GM10266 (cell line): ENCODE measurements around the gene MTMR3.

Source experiments
- DNase-seq: peaks from one replicate; pipeline ENCODE4 v3.0.0; 2012; ENCODE audit errors: extremely low spot score
- TF ChIP-seq, protein P1 (sequence below): IDR thresholded peaks from 2 replicates; pipeline ENCODE4 v1.5.1; 2012; ENCODE audit warnings: mild to moderate bottlenecking, low read depth; ENCODE audit not compliant: control insufficient read depth, insufficient read depth; ENCODE audit errors: missing control alignments

The MTMR3 gene

DNA sequence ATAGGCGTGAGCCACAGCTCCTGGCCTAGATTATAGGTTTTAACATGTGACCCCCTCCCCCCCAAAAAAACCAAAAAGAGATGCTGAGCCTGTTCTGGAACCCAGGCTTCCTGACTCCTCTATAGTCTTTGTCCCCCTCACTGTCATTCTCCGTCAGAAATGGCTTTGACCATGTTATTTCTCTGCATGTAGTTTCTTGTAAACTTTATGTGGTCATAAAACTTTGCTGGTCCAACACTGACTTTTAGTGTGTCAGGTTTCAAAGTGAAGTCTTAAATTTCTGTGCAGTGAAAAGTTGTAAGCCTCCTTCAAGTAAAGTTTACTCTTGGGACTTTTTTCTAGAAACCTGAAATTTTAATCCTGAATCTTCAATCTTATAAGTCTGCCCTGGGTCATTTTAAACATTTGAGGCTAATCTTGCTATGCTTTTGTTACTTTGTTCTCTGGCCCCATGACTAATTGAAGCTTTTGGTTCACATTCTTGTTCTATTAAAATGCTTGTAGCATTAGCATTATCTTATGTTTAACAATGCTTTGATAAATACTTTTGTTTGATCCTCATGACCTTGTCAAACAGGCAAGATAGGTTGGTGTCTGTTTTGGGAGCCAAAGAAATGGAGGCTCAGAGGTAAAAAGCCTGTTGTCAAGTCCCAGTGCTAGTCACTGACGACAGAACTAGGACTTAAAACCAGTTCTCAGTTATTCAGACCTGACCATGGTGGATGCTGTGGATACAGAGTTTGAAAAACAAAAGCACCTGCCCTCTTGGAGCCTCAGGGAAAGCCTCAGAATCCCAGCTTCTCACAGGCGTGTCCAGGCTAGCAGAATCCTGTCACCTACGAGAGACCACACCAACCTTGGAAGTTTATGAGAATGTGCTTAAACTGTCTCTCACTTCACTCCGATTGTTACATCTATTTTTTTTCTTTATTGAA is 109.6 kb downstream of the MTMR3 start:
- no peak for DNase-seq
- TF ChIP-seq, protein P1, sequence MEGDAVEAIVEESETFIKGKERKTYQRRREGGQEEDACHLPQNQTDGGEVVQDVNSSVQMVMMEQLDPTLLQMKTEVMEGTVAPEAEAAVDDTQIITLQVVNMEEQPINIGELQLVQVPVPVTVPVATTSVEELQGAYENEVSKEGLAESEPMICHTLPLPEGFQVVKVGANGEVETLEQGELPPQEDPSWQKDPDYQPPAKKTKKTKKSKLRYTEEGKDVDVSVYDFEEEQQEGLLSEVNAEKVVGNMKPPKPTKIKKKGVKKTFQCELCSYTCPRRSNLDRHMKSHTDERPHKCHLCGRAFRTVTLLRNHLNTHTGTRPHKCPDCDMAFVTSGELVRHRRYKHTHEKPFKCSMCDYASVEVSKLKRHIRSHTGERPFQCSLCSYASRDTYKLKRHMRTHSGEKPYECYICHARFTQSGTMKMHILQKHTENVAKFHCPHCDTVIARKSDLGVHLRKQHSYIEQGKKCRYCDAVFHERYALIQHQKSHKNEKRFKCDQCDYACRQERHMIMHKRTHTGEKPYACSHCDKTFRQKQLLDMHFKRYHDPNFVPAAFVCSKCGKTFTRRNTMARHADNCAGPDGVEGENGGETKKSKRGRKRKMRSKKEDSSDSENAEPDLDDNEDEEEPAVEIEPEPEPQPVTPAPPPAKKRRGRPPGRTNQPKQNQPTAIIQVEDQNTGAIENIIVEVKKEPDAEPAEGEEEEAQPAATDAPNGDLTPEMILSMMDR, result no peak

DNA sequence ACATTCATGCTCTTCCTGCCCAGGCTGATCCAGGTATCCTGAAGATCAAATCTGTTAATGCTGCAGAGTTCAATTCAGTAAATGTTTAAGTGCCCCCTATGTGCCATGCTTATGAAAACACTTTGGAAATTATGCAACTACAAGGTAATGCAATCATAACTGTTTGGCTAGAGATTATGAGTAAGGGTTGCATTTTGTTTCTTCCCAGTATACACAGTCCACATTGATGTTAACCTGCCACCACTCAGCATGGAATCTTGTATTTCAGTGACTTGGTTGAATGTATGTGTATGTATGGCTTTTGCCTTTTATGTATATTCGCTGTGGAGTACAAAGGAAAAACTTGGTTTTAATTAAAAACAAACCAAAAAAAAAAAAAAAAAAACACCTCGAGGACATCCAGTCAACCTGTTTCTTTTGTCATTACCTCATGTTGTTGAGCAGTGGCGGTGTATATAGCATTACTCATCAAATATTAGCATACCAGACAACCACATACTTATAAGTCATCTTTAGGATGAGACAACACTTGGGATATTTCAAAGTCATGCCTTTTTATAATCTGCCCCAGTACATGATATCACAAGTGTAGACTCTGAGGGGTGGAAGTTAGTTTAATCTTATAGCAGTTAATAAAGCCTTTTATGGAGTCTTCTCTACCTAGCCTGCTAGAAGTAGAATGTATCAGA is 111.2 kb downstream of the MTMR3 start:
- TF ChIP-seq, protein P1, result no peak
- DNase-seq, result no peak

DNA sequence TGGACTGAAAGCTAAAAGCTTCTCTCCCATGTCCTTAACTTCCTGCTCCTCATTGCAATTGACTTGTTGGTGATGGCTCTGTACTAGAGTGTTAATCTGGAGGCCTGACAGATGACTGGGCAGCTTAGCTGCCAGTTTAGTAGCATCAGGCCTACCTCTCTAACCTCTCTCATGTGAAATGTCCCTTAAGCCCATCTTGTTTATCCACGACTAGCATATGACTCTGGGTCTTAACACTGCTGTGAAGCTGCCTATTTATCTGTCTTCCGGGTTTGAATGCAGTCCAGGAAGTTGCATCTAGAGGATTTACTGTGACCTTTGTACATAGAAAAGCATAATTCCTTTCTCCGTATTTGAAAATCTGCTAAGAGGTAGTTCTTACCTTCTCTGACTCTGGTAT is 112.0 kb downstream of the MTMR3 start:
- no peak for DNase-seq
- TF ChIP-seq, protein P1, result no peak

DNA sequence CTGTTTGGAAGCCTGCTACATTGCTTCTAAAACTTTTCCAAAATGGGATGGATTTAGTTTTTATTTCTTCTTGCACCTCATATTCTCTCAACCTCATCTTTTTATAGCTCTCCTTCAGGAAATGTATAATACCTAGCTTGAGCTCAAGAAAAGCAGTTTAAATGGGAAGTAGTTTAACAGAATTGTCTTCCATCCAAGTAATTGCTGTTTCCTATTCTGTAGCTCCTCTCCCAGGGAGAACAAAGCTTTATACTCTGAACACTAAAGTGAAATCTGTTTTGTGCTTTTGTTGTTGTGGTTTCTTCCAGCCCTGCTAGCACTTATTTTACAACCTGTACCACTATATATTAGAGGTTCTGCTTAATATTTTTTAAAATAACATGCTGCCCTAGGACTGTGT is 114.1 kb downstream of the MTMR3 start:
- TF ChIP-seq, protein P1, result no peak
- DNase-seq, result no peak

DNA sequence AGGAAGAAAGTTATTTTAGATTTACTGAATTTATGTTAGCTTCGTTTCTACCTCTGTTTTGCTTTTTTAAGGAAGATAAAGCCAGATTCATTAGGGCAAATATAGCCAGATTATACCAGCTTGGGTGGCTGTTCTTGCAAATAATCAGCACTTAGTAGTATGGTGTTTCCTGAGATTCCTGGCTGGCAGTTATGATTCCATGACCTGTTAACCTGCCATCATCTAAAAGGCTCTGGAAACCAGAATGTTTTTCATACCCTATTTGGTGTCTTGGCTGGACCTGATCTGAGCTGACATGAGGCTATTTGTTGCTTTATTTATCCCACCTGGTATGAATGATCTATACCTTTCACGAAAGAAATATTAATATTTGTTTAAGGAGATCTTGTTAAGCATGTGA is 114.5 kb downstream of the MTMR3 start:
- DNase-seq, result no peak
- TF ChIP-seq, protein P1, result no peak

DNA sequence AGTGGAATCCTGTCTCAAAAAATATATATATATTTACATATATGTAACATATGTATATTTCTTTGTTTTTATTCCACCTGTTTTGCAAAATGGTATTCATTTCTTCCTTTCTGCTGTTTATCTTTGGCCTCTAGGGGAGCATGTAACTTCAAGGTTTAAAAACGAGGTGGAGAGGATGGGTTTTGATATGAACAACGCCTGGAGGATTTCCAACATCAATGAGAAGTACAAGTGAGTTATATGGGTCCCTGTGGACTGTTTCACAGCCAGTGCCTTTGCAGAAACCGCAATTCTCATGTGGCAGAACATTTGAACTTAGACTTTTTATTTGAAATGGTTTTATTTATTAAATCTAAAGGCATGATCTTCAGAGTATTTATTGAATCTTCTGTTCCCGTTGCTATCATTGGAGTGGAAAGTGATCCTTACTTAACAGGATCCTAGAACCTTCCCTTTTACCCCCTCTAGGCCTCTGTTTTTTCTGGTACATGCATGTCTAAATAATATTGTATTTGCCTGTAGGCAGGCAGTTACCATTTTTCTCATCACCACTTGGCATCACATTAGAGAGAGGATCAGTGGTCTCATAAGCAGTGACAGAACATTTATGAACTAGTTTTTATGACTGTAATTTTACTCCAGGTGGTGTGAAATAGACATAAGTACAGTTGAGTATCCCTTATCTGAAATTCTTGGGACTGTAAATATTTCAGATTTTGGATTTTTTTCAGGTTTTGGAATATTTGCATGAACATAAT is 115.8 kb downstream of the MTMR3 start:
- DNase-seq, result no peak
- TF ChIP-seq, protein P1, result no peak
